OCI-LY3 (cell line): ENCODE measurements around the gene GFOD1.

Experiments used
- H2AFZ ChIP-seq: fragments of 200-600, 300-600 bp; shearing (Covaris generic); 2 replicates; pipeline ENCODE4 v1.6.0; 2014; ENCODE audit warnings: antibody characterized with exemption, low read depth, low read length
- H3K27ac ChIP-seq: fragments of 200-600, 300-600 bp; sonication (generic); 2 replicates; pipeline ENCODE4 v1.5.1; 2014; ENCODE audit warnings: mild to moderate bottlenecking, low read length, moderate library complexity, mixed read lengths
- H3K27me3 ChIP-seq: fragments of 200-600, 300-600 bp; sonication (generic); 2 replicates; pipeline ENCODE4 v1.6.1; 2014; ENCODE audit warnings: low read depth, low read length, mixed read lengths
- H3K36me3 ChIP-seq: fragments of 200-600, 300-600 bp; sonication (generic); replicated peaks from 2 replicates; pipeline ENCODE3; 2014; ENCODE audit warnings: low read depth, low read length, mixed read lengths
- H3K4me1 ChIP-seq: fragments of 300-600, 200-600 bp; sonication (generic); 2 replicates; pipeline ENCODE4 v1.6.1; 2014; ENCODE audit warnings: low read length, mixed read lengths
- H3K4me2 ChIP-seq: fragments of 200-600, 300-600 bp; sonication (generic); 2 replicates; pipeline ENCODE4 v1.6.1; 2014; ENCODE audit warnings: low read length, mixed read lengths
- H3K4me3 ChIP-seq: fragments of 300-600, 200-600 bp; sonication (generic); 2 replicates; pipeline ENCODE4 v1.5.1; 2014; ENCODE audit warnings: antibody characterized with exemption, mild to moderate bottlenecking, low read length, moderate library complexity
- H3K79me2 ChIP-seq: fragments of 300-600, 200-600 bp; shearing (Covaris generic); 2 replicates; pipeline ENCODE4 v1.6.1; 2014; ENCODE audit warnings: mild to moderate bottlenecking, low read length, mixed read lengths
- H3K9ac ChIP-seq: fragments of 300-600, 200-600 bp; shearing (Covaris generic); 2 replicates; pipeline ENCODE4 v1.6.0; 2014; ENCODE audit warnings: mild to moderate bottlenecking, low read length, moderate library complexity
- H3K9me3 ChIP-seq: fragments of 200-600, 300-600 bp; shearing (Covaris generic); 2 replicates; pipeline ENCODE4 v1.6.1; 2014; ENCODE audit warnings: low read length, mixed read lengths; ENCODE audit not compliant: insufficient read depth
- H4K20me1 ChIP-seq: fragments of 200-600, 300-600 bp; sonication (generic); 2 replicates; pipeline ENCODE4 v1.6.1; 2016; ENCODE audit warnings: low read length, mixed read lengths; ENCODE audit not compliant: insufficient read depth
- EZH2phosphoT487 ChIP-seq: fragments of 200-600 bp; shearing (Covaris generic); IDR thresholded peaks from 2 replicates; pipeline ENCODE4 v1.6.1; 2018; ENCODE audit warnings: antibody characterized with exemption, mixed run types, low read depth
- TF ChIP-seq, protein P1 (sequence below): fragments of 200-600, 300-600 bp; sonication (generic); IDR thresholded peaks from 2 replicates; pipeline ENCODE4 v1.5.1; 2014; ENCODE audit warnings: antibody characterized with exemption, low read length, low read depth

Gene GFOD1

DNA sequence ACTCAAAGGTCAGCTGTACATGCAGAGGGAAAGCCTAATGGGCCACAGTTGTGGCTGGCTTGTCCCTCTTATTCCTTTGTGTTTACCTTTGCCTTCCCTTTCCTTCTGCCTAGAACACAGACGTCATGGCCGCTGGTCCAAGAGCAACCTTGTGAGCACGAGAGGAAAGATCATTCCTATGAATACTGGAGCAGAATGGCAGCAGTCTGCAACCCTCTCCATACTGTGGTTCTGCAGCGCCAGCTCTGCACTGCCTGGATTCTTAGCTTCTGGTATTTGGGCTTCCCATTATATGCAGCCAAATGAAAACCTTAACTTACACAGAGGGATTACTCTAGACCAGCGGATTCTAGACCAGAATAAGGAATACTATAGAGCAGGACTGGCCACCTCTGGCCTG lies 171.5 kb downstream of the GFOD1 start:
- Histone ChIP-seq H2AFZ (no peak overlapping the region), H3K27ac (no peak overlapping the region), H3K4me1 (peaks cover 10% of the 10 kb centered on the region), H3K4me3 (no peak overlapping the region), H3K27me3 (no peaks in the 10 kb centered on the region), H3K36me3 (peaks cover 11% of the 10 kb centered on the region), H3K9ac (no peak overlapping the region), H3K4me2 (no peak overlapping the region), H3K79me2 (no peaks in the 10 kb centered on the region), H4K20me1 (no peaks in the 10 kb centered on the region), H3K9me3 (no peaks in the 10 kb centered on the region)
- TF ChIP-seq, protein P1, sequence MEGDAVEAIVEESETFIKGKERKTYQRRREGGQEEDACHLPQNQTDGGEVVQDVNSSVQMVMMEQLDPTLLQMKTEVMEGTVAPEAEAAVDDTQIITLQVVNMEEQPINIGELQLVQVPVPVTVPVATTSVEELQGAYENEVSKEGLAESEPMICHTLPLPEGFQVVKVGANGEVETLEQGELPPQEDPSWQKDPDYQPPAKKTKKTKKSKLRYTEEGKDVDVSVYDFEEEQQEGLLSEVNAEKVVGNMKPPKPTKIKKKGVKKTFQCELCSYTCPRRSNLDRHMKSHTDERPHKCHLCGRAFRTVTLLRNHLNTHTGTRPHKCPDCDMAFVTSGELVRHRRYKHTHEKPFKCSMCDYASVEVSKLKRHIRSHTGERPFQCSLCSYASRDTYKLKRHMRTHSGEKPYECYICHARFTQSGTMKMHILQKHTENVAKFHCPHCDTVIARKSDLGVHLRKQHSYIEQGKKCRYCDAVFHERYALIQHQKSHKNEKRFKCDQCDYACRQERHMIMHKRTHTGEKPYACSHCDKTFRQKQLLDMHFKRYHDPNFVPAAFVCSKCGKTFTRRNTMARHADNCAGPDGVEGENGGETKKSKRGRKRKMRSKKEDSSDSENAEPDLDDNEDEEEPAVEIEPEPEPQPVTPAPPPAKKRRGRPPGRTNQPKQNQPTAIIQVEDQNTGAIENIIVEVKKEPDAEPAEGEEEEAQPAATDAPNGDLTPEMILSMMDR: no peak
- no peak for TF ChIP-seq EZH2phosphoT487

DNA sequence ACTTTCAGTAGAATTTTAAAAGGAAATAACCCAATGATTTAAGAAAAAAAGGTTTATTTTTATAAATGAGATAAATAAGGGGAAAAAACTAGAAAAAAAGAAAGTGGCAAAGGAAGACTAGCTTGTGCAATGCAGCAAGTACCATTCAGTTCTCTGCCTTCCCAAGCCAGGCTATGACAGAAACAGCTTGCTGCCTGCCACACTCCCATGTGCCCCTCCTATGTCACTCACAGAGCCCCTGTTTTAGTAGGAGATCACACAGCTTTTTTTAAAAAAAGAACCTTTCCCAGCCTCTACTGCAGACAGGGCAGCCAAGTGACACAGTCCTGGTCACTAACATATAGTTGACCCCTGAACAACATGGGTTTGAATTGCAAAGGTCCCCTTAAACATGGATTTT lies 172.6 kb downstream of the GFOD1 start:
- H3K27ac ChIP-seq: no peak overlapping the region
- H3K4me1 ChIP-seq: peaks cover 12% of the 10 kb centered on the region
- no peak overlapping the region for H2AFZ ChIP-seq
- no peak overlapping the region for H3K9ac ChIP-seq
- TF ChIP-seq EZH2phosphoT487: no peak
- TF ChIP-seq, protein P1: no peak
- H3K36me3 ChIP-seq: peaks cover 2% of the 10 kb centered on the region
- no peak overlapping the region for H3K4me2 ChIP-seq
- H3K4me3 ChIP-seq: no peak overlapping the region
- H4K20me1 ChIP-seq: no peaks in the 10 kb centered on the region
- no peaks in the 10 kb centered on the region for H3K79me2 ChIP-seq
- H3K9me3 ChIP-seq: no peaks in the 10 kb centered on the region
- H3K27me3 ChIP-seq: no peaks in the 10 kb centered on the region

DNA sequence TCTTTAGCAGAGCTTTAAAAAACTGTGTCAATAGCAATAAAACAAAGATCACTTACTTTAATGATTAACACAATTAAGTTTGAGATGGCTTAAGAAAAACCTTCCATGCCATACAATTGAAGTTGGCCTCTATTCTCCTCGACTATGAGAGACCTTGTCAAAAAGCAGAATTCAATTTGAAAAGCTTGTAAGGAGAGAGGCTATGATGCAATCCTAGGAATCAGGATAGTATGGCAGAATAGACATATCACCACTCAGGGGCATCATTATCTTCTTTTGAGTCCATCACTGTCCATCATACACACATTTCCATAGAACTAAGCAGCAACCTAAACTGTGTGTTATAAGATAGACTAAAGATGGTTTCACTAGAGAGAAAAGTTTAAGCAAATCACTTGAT lies 176.2 kb downstream of the GFOD1 start:
- peak overlapping the region; percentile 44 for H3K4me2 ChIP-seq
- peaks cover 39% of the 10 kb centered on the region for H3K4me1 ChIP-seq
- H2AFZ ChIP-seq: no peak overlapping the region
- H3K9me3 ChIP-seq: no peaks in the 10 kb centered on the region
- H3K27ac ChIP-seq: peak overlapping the region; percentile 42
- no peaks in the 10 kb centered on the region for H3K79me2 ChIP-seq
- H3K27me3 ChIP-seq: no peaks in the 10 kb centered on the region
- no peaks in the 10 kb centered on the region for H4K20me1 ChIP-seq
- no peak for TF ChIP-seq EZH2phosphoT487
- TF ChIP-seq, protein P1: no peak
- no peak overlapping the region for H3K9ac ChIP-seq
- H3K4me3 ChIP-seq: no peak overlapping the region
- H3K36me3 ChIP-seq: peaks cover 7% of the 10 kb centered on the region

DNA sequence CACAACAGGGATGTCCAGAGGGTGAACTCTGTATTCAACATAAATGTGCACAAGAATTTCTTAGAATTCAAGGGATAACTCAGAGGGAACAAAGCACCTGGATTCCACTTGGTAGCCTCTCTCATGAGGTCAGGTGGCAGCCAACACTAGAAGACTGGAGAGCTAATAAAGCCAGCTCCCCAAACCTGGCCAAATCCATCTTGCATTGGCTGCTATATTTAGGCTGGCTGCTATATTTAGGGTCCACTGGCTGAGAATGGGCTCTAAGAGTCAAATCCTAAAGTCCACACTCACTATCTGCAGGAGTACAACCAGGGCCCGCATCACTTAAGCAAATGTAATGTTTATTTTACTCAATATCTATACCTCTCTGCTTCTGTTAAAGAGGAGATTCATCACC lies 179.1 kb downstream of the GFOD1 start:
- peaks cover 7% of the 10 kb centered on the region for H3K36me3 ChIP-seq
- no peak overlapping the region for H3K9ac ChIP-seq
- peaks cover 65% of the 10 kb centered on the region for H3K4me1 ChIP-seq
- H4K20me1 ChIP-seq: no peaks in the 10 kb centered on the region
- H3K4me2 ChIP-seq: peak overlapping the region; percentile 65; the same call in 1 of the 2 replicates
- H3K4me3 ChIP-seq: no peak overlapping the region
- no peaks in the 10 kb centered on the region for H3K79me2 ChIP-seq
- H3K27me3 ChIP-seq: no peaks in the 10 kb centered on the region
- H3K9me3 ChIP-seq: no peaks in the 10 kb centered on the region
- no peak overlapping the region for H2AFZ ChIP-seq
- peak overlapping the region; percentile 82 for H3K27ac ChIP-seq
- no peak for TF ChIP-seq EZH2phosphoT487
